GM12878 (cell line): ENCODE measurements around the gene OFD1.
A peak's percentile ranks its signal among the peaks of the same experiment; 100 is the strongest.

Experiments
- CBFB ChIP-seq: IDR thresholded peaks from 2 replicates; pipeline ENCODE4 v1.6.1; 2016; ENCODE audit warnings: antibody characterized with exemption, low read depth
- CREM ChIP-seq: IDR thresholded peaks from 2 replicates; pipeline ENCODE4 v1.6.1; 2014; ENCODE audit warnings: antibody characterized with exemption, low read depth
- CTCF ChIP-seq, 3 experiments: IDR thresholded peaks in 2 of 3; conservative IDR thresholded peaks in 1 of 3; 2 replicates each; pipeline ENCODE4 v1.5.1; 2011; ENCODE audit warnings: low read depth in 3 of 3, low read length in 3 of 3, mild to moderate bottlenecking in 3 of 3, control low read depth in 2 of 3, moderate library complexity in 2 of 3, inconsistent platforms in 1 of 3, mixed read lengths in 1 of 3; ENCODE audit not compliant: control insufficient read depth in 2 of 3, insufficient read depth in 1 of 3; ENCODE audit errors: extremely low read depth in 1 of 3
- EGR1 ChIP-seq, 2 experiments: IDR thresholded peaks; 1 replicate in 1 of 2; 2 replicates in 1 of 2; pipeline ENCODE4 v1.6.1; 2011 to 2012; ENCODE audit warnings: low read depth in 2 of 2, low read length in 2 of 2, borderline replicate concordance in 1 of 2, mild to moderate bottlenecking in 1 of 2, moderate library complexity in 1 of 2
- EP300 ChIP-seq, 2 experiments: fragments of 150-350 bp in 1 of 2; IDR thresholded peaks; 2 replicates each; pipeline ENCODE4 v1.6.1; 2011 to 2012; ENCODE audit warnings: low read depth in 2 of 2, low read length in 2 of 2, borderline replicate concordance in 1 of 2, improper control_type of control experiment in 1 of 2, inconsistent platforms in 1 of 2; ENCODE audit not compliant: control insufficient read depth in 1 of 2
- EZH2 ChIP-seq: IDR thresholded peaks from 2 replicates; pipeline ENCODE4 v1.6.1; 2012; ENCODE audit warnings: low read depth, mild to moderate bottlenecking, control low read depth, inconsistent platforms, low read length, borderline replicate concordance; ENCODE audit not compliant: control insufficient read depth
- MAX ChIP-seq: IDR thresholded peaks from 2 replicates; pipeline ENCODE4 v1.6.1; 2012; ENCODE audit warnings: low read depth, low read length, improper control_type of control experiment
- MEF2A ChIP-seq: IDR thresholded peaks from 2 replicates; pipeline ENCODE4 v1.6.1; 2011; ENCODE audit warnings: low read depth, mild to moderate bottlenecking, low read length, moderate library complexity; ENCODE audit not compliant: insufficient read depth
- NR2C2 ChIP-seq: IDR thresholded peaks from 2 replicates; pipeline ENCODE4 v1.6.1; 2011; ENCODE audit warnings: borderline replicate concordance, low read depth; ENCODE audit not compliant: control insufficient read depth, insufficient read length
- POLR2A ChIP-seq: IDR thresholded peaks from 2 replicates; pipeline ENCODE4 v1.6.1; 2011; ENCODE audit warnings: low read depth, mild to moderate bottlenecking, low read length
- RFX5 ChIP-seq: IDR thresholded peaks from 2 replicates; pipeline ENCODE4 v1.6.1; 2011; ENCODE audit warnings: low read depth, low read length, improper control_type of control experiment
- USF1 ChIP-seq: IDR thresholded peaks from 2 replicates; pipeline ENCODE4 v1.6.1; 2011; ENCODE audit warnings: borderline replicate concordance, low read depth, mild to moderate bottlenecking, moderate library complexity, mixed read lengths, low read length; ENCODE audit not compliant: insufficient read depth; ENCODE audit errors: extremely low read length
- TF ChIP-seq, protein P1 (sequence below): IDR thresholded peaks from 2 replicates; pipeline ENCODE4 v1.6.1; 2012; ENCODE audit warnings: mild to moderate bottlenecking, low read depth, low read length

DNA sequence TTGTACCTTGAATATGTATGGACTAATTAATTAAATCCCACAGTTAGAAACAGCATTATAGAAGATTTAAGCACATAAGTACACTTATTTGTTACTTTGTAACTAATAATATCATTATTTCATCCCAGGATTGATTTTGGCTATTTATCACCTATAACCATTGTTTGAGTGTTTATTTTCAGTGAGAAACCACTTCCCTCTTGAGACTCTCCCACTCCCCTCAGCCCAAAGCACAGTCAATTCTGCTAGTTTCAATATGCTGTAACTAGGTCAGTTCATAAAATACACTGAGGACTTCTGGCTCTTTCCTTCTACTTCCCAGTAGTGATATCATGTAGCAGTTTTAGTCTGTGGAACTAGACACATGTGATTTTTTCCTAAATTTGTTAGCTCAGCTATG lies 16.3 kb downstream of the OFD1 start:
- TF ChIP-seq POLR2A, result no peak
- TF ChIP-seq, protein P1, sequence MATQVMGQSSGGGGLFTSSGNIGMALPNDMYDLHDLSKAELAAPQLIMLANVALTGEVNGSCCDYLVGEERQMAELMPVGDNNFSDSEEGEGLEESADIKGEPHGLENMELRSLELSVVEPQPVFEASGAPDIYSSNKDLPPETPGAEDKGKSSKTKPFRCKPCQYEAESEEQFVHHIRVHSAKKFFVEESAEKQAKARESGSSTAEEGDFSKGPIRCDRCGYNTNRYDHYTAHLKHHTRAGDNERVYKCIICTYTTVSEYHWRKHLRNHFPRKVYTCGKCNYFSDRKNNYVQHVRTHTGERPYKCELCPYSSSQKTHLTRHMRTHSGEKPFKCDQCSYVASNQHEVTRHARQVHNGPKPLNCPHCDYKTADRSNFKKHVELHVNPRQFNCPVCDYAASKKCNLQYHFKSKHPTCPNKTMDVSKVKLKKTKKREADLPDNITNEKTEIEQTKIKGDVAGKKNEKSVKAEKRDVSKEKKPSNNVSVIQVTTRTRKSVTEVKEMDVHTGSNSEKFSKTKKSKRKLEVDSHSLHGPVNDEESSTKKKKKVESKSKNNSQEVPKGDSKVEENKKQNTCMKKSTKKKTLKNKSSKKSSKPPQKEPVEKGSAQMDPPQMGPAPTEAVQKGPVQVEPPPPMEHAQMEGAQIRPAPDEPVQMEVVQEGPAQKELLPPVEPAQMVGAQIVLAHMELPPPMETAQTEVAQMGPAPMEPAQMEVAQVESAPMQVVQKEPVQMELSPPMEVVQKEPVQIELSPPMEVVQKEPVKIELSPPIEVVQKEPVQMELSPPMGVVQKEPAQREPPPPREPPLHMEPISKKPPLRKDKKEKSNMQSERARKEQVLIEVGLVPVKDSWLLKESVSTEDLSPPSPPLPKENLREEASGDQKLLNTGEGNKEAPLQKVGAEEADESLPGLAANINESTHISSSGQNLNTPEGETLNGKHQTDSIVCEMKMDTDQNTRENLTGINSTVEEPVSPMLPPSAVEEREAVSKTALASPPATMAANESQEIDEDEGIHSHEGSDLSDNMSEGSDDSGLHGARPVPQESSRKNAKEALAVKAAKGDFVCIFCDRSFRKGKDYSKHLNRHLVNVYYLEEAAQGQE, result no peak
- peak; percentile 73; the same call in 1 of the 2 replicates for TF ChIP-seq MEF2A
- TF ChIP-seq CREM, result peak; percentile 59; the same call in 1 of the 2 replicates
- no peak for TF ChIP-seq EGR1 (IDR thresholded peaks at IDR 0.05; ENCODE audit: borderline replicate concordance in 1 of 2, low read depth in 2 of 2, low read length in 2 of 2)
- TF ChIP-seq NR2C2, result no peak
- TF ChIP-seq EP300 (IDR thresholded peaks at IDR 0.05; ENCODE audit: borderline replicate concordance in 1 of 2, control insufficient read depth in 1 of 2, low read depth in 2 of 2, low read length in 2 of 2), result peak; percentile 52 to 72; a peak in 3 of 4 replicates
- TF ChIP-seq RFX5, result no peak
- no peak for TF ChIP-seq EZH2
- no peak for TF ChIP-seq MAX
- TF ChIP-seq USF1, result no peak
- no peak for TF ChIP-seq CTCF (IDR thresholded peaks at IDR 0.05 in 2 of 3, conservative IDR thresholded peaks at IDR 0.05 in 1 of 3; ENCODE audit: control insufficient read depth in 2 of 3, extremely low read depth in 1 of 3, insufficient read depth in 1 of 3, low read depth in 3 of 3, low read length in 3 of 3)
- TF ChIP-seq CBFB, result no peak
